OCI-LY3 (cell line): ENCODE measurements around the gene CD83.

Experiments
- EZH2phosphoT487 ChIP-seq: fragments of 200-600 bp; shearing (Covaris generic); IDR thresholded peaks from 2 replicates; pipeline ENCODE4 v1.6.1; 2018; ENCODE audit warnings: antibody characterized with exemption, mixed run types, low read depth
- TF ChIP-seq, protein P1 (sequence below): fragments of 200-600, 300-600 bp; sonication (generic); IDR thresholded peaks from 2 replicates; pipeline ENCODE4 v1.5.1; 2014; ENCODE audit warnings: antibody characterized with exemption, low read length, low read depth

- TF ChIP-seq, protein P1, sequence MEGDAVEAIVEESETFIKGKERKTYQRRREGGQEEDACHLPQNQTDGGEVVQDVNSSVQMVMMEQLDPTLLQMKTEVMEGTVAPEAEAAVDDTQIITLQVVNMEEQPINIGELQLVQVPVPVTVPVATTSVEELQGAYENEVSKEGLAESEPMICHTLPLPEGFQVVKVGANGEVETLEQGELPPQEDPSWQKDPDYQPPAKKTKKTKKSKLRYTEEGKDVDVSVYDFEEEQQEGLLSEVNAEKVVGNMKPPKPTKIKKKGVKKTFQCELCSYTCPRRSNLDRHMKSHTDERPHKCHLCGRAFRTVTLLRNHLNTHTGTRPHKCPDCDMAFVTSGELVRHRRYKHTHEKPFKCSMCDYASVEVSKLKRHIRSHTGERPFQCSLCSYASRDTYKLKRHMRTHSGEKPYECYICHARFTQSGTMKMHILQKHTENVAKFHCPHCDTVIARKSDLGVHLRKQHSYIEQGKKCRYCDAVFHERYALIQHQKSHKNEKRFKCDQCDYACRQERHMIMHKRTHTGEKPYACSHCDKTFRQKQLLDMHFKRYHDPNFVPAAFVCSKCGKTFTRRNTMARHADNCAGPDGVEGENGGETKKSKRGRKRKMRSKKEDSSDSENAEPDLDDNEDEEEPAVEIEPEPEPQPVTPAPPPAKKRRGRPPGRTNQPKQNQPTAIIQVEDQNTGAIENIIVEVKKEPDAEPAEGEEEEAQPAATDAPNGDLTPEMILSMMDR, result no peak
- no peak for TF ChIP-seq EZH2phosphoT487
These were observed 18.4 kb downstream of the CD83 start for GRCh38 chr6:14135893-14136539.
